NCI-H345 (cell line): ENCODE data around the gene UBE2B.
A peak's percentile ranks its signal among the peaks of the same experiment; 100 is the strongest.
"Not testable (repeated sequence)": the region's sequence is repeated elsewhere in the genome, so short reads cannot be mapped to it uniquely, and the experiment has no call there.

Experiments used
- DNase-seq: peaks from one replicate; lab custom pipeline; 2025; lab: John Stamatoyannopoulos, UW

Gene UBE2B

GRCh38 chr5:134370871-134371833 is at the start of gene UBE2B:
Gene UBE2B (plus strand): TSS chr5:134371569. CDS start chr5:134371596, 27 bp downstream.
- DNase-seq, result peak; percentile 97

DNA sequence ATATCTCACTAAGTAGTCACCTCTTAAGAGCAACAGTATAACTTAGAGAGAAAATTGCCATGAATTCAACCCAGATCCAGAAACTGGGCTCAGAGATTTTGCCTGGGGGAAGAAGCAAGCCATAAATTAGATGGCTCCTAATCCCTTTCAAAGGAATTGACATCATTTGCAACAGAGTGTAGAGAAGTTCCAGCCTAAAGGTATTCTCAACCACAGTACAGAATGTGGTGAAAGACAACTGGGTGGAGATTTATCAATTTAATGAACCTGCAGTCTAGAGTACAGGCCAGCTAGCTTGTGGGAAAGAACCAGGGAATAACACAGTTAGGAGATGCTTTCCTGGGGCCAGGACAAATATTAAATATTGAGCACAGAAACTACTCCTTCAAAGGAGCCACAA is 44.0 kb upstream of the UBE2B start:
- no peak for DNase-seq

DNA sequence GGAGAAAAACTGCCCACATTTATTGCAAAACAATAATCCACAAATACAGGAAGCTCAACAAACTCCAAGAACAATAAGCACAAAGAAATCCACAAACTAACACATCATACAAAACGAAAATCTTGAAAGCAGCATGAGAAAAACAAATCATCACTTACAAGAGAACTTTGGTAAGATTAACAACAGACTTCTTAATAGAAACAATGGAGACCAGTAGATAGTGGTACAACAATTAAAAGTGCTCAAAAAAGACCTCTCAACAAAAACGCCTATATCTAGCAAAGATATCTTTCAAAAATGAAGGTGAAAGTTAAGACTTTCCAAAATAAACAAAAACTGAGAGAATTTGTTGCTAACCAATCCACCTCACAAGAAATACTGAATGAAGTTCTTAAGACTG is 42.8 kb upstream of the UBE2B start:
- no peak for DNase-seq

- not testable (repeated sequence) for DNase-seq
Measured at GRCh38 chr5:134336833-134337232, 34.5 kb upstream of the UBE2B start.

GRCh38 chr5:134343500-134343899 is 27.9 kb upstream of the UBE2B start:
- not testable (repeated sequence) for DNase-seq

- not testable (repeated sequence) for DNase-seq
Measured at GRCh38 chr5:134345476-134345875, 25.9 kb upstream of the UBE2B start.

DNA sequence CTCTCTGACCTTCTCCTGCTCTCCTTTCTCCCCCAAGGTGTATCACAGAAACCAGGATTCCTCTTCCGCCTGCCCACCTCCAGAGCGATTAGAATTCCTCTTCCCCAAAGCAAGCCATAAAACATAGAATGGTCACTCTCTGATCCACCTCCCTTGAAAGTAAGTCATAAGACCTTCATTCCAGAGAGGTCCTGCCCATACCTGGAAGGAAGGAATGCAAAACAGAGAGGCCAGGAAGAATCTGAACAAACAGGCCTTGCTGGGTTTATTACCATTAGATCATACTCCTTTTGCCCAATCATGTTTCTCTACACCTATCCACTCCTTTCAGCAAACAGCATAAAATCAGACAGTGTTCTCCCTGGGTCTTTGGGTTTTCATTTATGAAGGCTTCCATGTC is 25.4 kb upstream of the UBE2B start:
- no peak for DNase-seq

GRCh38 chr5:134349463-134349862 is 21.9 kb upstream of the UBE2B start:
- DNase-seq, result no peak

GRCh38 chr5:134355681-134356080 is 15.7 kb upstream of the UBE2B start:
- DNase-seq, result no peak

GRCh38 chr5:134365604-134366003 is 5.8 kb upstream of the UBE2B start:
- no peak for DNase-seq

DNA sequence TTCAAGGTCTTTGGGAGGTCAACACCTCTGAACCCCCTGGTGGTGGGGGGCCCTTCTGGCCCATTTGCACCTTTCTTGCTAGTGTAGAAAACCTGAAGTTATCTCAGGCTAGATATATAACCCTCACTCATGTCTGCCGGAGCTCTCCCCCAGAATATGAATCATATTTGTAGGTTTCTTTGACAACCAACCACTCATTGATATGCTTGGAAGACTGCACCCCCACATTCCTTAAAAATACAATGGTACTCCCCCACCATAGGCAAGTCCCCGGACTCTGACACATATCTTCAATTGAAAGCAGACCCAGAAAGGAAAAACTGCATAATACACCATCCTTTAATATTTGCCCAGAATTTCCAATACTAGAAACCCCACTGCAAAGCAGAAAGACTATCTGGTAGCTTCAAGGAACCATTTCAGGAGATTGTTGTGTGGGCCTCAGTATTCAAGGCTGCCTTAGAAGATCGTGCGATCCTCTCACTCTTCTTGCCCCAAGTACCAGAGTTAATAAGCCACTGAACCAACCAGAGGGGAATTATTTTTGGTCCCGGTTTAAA is 978 bp upstream of the UBE2B start:
- DNase-seq, result no peak

DNA sequence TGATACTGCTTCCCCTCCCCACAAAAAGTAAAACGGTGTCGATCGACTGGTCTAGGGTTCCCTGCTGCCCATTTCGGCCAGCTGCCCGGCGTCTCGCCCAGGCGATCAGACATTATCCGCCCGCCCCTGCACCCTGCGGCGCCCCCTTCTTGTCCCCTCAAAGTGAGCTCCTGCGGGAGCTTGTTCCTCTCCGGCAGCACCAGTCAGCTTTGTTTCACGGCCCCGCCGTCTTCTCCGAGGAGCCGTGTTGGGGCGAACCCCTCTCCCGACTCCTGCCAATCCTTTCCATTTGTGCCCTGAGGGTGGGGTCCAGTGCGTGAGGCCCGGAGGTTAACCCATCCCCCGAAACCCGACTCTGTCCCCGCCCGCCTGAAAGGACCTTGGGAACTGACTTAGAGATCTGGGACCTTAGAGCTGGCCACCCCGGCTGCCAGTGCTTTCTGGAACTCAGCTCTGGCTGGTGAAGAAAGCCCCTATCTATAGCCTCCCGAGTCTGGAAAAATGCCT is 518 bp downstream of the UBE2B start:
- DNase-seq, result peak; percentile 13

- DNase-seq, result not testable (repeated sequence)
Measured at GRCh38 chr5:134373633-134374032, 2.3 kb downstream of the UBE2B start.

DNA sequence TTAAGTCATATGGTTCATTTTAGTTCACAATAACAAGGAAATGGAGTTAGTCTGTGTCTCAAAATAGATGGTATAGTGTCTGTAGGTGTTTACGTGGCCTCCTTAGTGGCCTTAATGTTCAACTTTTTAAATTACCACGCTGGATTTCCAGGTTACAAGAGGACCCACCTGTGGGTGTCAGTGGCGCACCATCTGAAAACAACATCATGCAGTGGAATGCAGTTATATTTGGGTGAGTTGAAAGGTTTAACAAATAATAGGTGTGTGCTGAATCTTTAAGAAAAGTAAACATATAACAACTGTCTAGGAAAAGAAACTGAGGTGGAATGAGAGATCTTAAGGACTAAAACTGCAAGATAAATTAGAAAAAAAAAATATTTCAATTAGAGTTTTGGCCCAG is 2.9 kb downstream of the UBE2B start:
- DNase-seq, result no peak

DNA sequence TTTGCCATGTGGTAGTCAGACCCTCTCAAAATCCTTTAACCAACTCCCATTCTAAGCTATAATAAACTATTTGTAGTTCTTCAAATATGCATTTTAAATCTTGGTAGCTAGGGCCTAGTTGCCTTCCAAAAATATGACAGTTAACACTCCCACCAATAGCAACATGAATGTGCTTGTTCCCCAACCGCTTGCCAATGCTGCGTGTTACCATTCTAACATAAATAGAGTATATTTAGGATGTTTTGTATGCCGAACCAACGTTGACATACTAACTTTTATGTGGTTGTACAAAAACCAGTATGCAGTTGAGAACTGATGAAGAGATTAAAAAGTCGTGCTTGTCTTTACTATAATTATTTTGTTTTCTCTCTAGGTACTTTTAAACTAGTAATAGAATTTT is 9.0 kb downstream of the UBE2B start:
- no peak for DNase-seq

DNA sequence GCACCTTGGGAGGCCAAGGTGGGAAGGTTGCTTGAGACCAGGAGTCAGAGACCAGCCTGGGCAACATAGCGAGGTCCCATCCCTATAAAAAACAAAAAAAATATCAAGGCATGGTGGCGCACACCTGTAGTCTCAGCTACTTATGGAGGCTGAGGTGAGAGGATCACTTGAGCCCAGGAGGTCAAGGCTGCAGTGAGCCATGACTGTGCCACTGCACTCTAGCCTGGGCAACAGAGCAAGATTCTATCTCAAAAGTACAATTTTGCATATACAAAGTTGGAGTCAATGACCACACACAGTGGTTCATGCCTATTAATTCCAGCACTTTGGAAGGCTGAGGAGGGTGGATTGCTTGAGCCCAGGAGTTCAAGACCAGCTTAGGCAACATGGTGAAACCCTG is 10.8 kb downstream of the UBE2B start:
- not testable (repeated sequence) for DNase-seq

DNA sequence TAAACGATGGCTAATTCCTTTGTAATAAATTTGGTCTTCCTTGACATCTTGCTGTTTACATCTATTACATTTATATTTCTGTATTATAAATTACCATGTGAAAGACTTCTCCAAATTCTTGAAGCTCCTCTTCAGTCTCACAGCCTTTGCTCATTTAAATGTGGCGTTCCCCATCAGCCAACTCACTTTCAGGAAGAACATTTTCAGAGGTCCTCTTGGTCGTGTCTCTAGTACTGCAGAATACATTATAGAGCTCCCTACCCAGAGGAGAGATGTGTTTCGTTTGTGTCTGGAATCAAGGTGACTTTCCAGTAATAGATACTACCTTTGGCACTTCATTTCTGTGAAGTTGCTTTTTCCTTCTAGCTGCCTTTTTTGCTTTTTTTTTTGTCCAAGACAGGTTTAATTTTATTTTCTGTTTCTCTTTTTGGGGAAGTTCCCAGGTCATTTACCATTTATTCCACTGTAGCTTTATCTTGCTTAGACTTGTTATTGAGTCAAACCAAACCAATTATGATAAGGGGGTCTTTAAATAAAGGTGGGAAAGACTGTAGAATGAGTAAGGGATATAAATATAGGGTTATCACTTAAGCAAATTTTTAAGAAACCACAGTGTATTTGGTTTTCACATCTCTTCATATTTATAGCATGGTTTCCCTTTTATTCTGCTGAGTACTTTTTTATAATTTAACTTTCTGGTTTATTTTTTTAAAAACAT is 12.8 kb downstream of the UBE2B start:
- DNase-seq, result no peak

DNA sequence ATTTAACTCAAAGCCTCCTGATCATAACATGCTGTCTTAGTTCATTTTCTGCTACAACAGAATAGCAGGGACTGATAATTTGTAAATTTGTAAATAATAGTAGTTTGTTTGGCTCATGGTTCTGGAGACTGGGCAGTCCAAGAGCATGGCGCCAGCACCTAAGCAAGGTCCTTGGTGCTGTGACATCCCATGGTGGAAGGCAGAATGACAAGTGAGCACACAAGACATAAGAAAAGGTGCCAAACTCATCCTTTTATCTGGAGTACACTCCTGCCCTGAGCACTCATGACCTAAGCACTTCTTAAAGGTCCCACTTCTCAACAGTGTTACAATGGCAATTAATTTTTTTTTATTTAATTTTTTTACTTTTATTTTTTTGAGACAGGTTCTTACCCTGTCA is 16.1 kb downstream of the UBE2B start:
- DNase-seq, result no peak

GRCh38 chr5:134392301-134392700 is 20.9 kb downstream of the UBE2B start:
- no peak for DNase-seq

DNA sequence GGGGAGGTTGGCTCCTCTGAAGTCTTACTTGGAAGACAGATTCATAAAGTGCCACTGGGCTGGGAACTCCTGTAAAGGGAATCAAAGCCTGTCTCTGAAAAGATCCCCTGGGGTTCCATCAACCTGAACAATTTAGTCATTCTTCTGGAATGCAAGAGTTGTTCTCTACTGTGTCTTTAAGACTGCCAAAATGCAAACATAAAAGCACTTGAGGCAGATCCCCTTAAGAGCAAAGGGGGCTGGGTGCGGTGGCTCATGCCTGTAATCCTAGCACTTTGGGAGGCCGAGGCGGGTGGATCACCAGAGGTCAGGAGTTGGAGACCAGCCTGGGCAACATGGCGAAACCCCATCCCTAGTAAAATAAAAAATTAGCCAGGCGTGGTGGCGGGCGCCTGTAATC is 23.6 kb downstream of the UBE2B start:
- no peak for DNase-seq

DNA sequence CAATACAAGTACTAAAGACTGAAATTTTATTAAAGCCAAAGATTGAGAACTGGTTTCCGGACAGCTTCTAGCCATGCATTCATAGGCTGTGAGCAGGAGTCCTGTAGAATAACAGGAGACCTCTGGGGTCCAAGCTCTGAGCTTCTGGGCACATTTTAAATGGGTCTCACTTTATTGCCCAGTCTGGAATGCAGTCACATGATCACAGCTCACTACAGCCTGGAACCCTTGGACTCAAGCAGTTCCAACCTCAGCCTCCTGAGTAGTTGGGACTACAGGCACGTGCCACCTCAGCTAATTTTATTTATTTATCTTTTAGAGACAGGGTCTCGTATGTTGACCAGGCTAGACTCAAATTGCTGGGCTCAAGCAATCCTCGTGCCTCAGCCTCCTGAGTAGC is 24.9 kb downstream of the UBE2B start:
- no peak for DNase-seq

DNA sequence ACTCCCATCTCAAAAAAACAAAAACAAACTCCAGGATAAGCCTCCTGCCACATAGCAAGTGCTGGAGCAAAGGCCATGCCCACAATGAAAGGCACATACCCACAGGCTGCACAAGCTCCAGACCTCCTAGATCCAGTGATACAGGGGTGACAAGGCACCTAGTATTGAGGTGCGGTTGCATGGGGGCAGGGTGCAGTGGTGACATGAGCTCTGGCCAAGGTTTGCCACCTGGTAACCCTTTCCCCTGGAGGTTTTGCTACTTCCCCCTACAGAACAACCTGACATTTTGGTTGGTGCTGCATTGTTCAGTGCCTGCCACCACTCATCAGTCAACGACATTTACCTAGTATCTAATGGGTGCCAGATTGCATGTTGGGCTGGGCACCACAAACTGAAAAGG is 25.8 kb downstream of the UBE2B start:
- DNase-seq, result no peak
